Activated gamma-delta T cell treated with Interleukin-2 at 50 U/mL for 16 hours (primary cell): ENCODE measurements around the gene DAP.
"Not testable (repeated sequence)": the region's sequence is repeated elsewhere in the genome, so short reads cannot be mapped to it uniquely, and the experiment has no call there.

Experiments
- DNase-seq: peaks from one replicate; pipeline ENCODE4 v3.0.0-alpha.2; 2020

The DAP gene

GRCh38 chr5:10667431-10668057 is 93.5 kb downstream of the DAP start:
- no peak for DNase-seq

GRCh38 chr5:10666531-10667299 is 94.3 kb downstream of the DAP start:
- DNase-seq, result no peak

- DNase-seq, result no peak
Observed at GRCh38 chr5:10665799-10666198, 95.2 kb downstream of the DAP start.

GRCh38 chr5:10664180-10664769 is 96.8 kb downstream of the DAP start:
- not testable (repeated sequence) for DNase-seq

DNA sequence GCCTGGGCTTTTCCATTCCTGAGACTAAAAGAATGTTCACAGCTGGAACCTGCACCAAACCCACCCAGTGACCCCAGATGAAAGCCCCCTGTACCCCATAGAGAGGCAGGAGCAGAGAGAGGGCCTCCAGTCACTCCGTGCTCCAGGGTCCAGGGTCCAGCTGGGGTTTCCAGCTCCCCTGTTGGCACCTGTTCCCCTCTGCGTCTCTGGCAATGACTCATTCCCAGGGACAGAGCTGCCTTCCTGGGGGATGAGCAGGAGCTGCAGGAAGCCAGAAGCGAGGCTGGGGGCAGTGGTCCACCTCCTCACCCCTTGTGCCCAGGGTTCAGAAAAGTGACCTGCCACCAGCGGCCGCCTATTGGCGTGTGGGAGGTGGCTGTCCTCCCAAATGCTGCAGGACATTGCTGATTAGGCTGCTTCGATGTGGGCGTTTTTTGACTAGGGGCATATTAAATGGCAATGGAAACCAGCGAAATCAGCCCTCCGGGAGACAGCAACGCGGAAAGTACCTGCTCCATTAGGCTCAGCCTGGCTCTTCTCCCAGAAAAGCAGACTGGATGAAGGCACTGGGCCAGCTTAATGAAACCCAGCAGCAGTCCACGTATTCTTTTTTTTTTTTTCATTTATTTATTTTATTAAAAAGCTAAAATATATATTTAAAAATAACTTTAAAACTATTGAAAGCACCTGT is 97.4 kb downstream of the DAP start:
- no peak for DNase-seq

- no peak for DNase-seq
Observed at GRCh38 chr5:10662661-10663488, 98.2 kb downstream of the DAP start.

- no peak for DNase-seq
Observed at GRCh38 chr5:10662083-10662482, 99.0 kb downstream of the DAP start.

- no peak for DNase-seq
Observed at GRCh38 chr5:10661401-10661800, 99.6 kb downstream of the DAP start.

DNA sequence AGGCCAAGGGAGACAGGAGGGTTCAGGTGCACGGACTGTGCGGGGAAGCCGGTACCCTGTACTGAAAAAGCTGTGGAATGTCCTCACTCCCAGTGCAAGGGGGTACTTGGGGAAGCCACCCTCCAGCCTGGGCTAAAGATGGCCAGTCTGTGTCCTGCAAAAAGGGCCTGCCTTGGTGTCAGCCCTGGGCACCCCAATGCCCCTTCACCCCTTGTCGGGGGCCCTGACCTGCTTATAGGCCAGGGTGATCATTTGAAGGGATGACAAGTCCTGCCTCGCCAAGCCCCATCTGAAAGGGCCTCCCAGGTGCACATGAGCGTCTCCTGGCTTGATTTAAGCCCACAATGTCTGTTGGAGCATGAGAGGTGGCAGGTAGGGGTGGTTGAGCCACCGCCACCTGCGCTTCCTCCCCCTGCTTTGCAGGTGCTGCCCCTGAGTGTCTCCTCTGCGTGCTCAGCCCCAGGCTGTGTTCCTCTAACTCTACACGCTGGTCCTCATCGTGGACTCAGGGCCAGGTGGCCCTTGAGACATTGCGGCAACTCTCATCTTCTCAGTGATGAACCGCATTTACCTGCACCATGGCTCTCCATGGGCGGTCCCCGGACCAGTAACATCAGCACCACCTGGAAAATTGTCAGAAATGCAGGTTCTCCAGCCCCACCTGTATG is 100.2 kb downstream of the DAP start:
- DNase-seq, result no peak

DNA sequence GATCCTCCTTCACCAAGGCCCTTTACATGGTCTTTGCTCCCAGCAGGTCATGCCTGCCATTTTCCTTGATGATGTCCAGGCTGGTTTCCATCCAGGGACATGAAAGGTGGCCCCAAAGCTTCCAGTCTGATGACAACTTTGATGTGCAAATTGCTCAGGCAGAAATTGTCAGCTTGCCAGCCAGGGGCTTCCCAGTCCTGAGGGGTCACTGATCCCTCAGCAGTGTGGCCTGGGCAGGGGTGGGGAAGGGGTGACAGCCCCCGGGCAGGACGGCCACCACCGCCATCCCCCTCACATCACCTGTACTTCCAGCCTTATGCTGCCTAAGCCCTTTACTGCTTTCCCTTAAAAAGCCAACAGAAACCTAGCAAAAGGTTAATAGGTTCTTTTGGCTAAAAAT is 100.9 kb downstream of the DAP start:
- DNase-seq, result no peak

GRCh38 chr5:10658265-10658664 is 102.8 kb downstream of the DAP start:
- DNase-seq, result no peak

DNA sequence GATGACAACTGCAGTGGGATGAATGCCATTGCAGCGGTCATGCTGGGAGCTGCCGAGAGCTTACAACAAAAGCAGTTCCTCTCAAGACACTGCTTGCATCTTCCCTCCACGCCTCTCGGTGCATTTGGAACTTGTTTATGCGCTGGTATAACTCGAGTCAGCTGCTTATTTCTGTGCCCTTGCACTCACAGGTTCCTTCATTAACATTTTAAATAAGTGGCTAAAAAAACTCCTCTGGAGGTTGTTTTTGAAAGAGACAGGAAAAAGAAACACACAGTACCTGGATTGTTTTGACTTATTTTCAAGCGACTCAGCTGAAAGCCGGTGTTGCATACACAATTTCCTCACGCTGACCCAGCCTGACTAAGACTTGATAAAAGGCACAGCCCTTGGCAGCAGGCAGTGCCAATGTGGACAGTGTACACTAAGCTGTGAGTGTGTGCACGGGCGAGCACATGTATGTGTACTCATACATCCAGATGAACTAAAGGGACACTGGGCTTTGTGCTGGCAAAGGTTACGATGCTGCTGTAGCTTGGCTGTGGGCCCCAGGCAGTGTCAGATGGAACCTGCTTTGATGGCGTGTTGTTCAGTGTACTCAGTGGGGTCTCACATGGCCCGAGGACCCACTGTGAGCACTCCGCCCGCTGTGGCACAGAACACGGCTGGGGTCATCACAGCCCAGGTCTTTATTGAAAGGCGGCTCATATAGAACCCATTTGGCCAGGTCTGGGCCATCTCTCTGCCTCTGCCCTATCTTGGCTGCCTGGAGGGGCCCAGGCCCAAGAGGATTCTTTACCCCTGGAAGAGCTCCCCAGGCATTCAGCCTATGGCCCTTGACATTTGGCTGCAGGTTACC is 104.8 kb downstream of the DAP start:
- no peak for DNase-seq

DNA sequence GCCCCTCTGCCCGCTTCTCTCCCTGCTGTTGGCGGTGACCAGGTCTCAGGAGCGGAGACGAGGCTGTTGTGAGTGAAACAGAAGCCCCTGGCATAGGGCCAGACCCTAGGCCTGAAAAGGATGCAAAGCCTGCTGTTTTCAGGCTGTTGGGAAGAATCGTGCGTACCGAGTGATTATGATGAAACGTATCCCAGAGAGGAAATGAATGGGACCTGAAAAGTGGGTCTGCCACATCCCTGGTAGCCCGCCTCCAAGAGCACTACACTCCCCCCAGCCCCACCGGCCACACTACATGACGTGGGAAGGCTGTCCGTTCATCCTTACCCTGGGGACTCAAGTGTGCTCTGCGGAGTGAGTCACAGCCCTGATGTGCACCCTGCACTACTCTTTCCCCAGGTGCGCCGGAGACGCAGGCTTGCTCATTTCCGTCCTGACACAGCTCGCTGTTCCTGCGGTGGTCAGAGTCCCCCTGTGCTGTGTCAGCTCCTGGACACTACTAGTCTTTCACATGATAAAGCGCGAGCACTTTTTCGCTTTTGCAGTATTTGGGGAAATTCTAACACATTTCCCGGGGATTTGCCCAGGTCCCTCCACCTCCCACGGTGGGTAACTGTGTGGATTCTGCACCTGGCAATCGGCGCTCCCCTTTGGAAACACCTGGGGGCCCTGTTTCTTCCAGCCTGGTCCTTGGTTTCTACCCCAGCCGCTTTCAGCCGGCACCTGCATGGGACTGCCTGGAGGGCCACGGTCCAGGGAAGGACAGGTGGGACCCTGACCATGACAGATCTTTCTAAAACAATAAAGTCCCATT is 105.7 kb downstream of the DAP start:
- DNase-seq, result no peak

DNA sequence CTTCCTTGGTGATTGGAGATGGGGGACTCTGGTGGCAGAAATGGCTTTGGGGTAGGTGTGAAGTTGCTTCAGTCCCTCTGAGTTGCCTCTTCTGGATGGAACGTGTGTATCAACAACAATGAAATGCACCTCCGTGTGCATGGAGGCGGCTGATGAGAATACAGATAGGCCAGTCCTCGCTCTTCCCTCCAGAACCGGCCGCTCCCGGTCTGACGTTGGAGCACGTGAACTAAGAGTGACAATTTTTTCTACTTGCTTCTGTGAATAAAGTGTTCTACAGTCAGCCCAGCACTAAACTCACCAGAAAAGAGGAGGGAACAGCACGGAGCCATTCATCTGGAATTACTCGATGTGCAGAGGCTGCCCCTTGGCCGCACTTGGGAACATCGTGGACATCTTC is 106.5 kb downstream of the DAP start:
- no peak for DNase-seq

GRCh38 chr5:10653751-10654400 is 107.2 kb downstream of the DAP start:
- DNase-seq, result no peak

GRCh38 chr5:10653043-10653442 is 108.0 kb downstream of the DAP start:
- DNase-seq, result no peak

- no peak for DNase-seq
Observed at GRCh38 chr5:10652606-10653005, 108.4 kb downstream of the DAP start.

DNA sequence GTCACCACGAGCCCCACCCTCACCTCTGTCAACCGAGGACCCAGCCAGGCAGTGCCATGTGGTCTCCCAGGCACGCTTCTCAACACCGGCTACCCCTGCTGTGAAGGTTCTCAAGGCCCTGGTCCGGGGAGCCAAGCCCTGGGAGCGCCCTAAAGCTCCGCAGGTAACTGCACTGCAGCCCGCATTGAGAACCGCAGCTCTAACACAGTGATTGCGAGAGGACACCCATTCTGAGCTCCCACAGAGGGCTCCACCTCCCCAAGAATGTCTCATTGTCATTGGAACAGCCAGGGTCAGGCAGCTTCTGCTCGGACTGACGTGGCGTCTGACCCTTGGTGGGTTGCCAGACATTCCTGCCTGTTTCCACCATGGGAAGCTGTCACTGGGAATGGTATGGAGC is 108.9 kb downstream of the DAP start:
- no peak for DNase-seq

DNA sequence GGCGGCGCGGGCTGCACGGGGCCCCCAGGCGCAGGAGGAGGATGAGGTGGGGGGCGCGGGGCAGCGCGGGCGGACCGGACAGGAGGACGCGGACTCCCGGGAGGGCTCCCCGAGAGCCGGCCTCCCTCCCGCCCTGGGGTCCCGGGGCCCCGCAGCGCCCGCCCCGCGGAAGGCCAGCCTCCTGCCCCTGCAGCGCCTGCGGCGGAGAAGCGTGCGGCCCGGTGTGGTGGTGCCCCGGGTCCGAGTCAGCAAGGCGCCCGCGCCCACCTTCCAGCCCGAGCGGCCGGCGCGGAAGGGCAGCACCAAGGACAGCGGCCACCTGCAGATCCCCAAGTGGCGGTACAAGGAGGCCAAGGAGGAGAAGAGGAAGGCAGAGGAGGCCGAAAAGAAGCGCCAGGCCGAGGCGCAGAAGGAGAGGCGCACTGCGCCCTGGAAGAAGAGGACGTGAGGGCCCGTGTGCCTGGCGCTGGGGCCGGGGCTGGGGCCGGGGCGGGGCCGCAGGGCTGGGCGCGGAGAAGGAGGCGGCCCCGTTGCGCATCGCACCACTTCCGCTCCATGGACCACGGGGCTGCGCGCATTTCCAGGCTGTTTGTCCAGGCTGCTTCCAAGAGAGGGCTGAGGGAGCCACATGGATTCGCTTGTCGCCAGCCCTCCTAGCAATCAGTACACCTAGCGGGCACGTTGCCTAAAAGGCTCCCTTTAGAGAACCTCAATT is 111.2 kb downstream of the DAP start:
- no peak for DNase-seq
